ENCODE results near the gene SRSF10. TPM values are rescaled to one million over a fixed set of nuclear protein-coding genes. Genes with fewer than 3 reads are reported as not detected.

SRSF10 gene
- total RNA-seq, 1 donor from 2014 or later = 56.5 TPM

DNA sequence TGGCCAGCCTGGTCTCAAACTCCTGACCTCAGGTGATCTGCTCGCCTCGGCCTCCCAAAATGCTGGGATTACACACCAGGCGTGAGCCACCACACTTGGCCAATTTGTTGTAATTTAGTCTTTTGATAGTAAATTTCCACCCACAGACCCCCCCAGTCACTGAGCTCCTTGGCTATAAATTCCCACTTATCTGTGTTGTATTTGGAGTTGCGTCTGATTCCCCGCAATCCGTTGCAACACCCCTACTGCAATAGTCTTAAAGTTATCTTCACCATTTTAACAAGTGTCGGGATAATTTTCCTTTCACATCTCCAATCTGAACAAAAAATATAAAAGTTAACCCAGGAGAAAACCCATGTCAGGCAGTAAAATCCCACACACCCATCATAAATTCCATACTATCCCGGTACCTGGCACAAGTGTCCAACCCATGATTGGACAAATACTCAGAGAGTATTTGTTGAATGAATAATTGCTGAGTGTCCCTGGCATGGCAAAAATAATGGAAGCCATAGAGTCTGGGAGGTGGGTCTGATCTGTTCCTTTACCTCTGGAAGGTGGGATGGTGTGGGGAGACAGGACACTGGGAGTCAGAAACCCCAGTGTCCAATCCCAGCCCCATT is 57.7 kb downstream of the SRSF10 start:
- Histone ChIP-seq H3K4me1 (peaks cover 20% of the 10 kb centered on the region), H3K27ac (replicated peaks) (no peak overlapping the region), H3K36me3 (no peaks in the 10 kb centered on the region), H3K27me3 (ENCODE audit: low read depth) (no peaks in the 10 kb centered on the region), H3K9me3 (replicated peaks) (no peaks in the 10 kb centered on the region), H3K4me3 (no peak overlapping the region)
- TF ChIP-seq, protein P1, sequence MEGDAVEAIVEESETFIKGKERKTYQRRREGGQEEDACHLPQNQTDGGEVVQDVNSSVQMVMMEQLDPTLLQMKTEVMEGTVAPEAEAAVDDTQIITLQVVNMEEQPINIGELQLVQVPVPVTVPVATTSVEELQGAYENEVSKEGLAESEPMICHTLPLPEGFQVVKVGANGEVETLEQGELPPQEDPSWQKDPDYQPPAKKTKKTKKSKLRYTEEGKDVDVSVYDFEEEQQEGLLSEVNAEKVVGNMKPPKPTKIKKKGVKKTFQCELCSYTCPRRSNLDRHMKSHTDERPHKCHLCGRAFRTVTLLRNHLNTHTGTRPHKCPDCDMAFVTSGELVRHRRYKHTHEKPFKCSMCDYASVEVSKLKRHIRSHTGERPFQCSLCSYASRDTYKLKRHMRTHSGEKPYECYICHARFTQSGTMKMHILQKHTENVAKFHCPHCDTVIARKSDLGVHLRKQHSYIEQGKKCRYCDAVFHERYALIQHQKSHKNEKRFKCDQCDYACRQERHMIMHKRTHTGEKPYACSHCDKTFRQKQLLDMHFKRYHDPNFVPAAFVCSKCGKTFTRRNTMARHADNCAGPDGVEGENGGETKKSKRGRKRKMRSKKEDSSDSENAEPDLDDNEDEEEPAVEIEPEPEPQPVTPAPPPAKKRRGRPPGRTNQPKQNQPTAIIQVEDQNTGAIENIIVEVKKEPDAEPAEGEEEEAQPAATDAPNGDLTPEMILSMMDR (IDR thresholded peaks at IDR 0.05; ENCODE audit: borderline replicate concordance) = no peak
- intact Hi-C loops (cut with micrococcal nuclease) = no loop called here
- no peak for DNase-seq

DNA sequence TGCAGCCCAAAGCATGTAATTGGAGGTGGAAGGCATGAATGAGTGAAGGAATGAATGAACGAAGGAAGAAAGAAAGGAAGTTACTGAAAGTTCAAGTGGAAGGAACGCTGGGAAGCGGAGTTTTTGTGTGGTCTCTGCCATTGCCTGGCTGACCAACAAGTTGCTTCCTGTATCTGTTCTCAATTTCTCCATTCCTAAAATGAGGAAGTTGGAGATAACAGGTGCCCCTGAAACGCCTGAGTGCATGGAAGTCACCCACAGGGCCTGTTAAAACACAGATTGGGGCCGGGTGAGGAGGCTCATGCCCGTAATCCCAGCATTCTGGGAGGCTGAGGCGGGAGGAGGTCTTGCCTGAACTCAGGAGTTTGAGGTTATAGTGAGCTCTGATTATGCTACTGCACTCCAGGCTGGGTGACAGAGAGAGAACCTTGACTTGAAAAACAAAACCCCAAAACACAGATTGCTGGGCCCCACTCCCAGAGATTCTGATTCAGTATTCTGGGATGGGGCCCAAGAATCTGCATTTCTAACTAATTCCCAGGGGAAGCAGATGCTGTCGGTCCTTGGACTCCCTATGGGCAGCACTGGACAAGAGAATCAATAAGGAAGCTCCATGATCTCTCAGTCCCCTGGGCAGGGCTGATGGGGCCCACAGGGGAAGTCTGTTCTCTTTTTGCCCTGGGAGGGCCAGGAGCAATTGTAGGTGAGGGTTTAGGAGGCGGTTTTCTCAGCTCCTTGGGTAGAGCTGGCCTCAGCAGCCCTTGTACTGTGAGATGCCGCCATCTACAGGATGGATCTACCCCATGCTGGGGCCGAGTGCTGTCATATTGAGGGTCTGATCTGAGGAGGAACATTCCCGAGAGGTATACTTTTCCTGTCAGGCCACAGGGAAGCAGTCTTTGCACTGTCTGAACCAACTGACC is 63.7 kb downstream of the SRSF10 start:
- TF ChIP-seq, protein P1 (IDR thresholded peaks at IDR 0.05; ENCODE audit: borderline replicate concordance) = peak; percentile 72
- Histone ChIP-seq H3K27ac (replicated peaks) (peak overlapping the region; percentile 30), H3K4me3 (no peak overlapping the region), H3K36me3 (no peaks in the 10 kb centered on the region), H3K4me1 (peaks cover 13% of the 10 kb centered on the region), H3K9me3 (replicated peaks) (no peaks in the 10 kb centered on the region), H3K27me3 (ENCODE audit: low read depth) (peaks cover 3% of the 10 kb centered on the region)
- intact Hi-C loops (cut with micrococcal nuclease) = no loop called here
- DNase-seq = peak; percentile 47

DNA sequence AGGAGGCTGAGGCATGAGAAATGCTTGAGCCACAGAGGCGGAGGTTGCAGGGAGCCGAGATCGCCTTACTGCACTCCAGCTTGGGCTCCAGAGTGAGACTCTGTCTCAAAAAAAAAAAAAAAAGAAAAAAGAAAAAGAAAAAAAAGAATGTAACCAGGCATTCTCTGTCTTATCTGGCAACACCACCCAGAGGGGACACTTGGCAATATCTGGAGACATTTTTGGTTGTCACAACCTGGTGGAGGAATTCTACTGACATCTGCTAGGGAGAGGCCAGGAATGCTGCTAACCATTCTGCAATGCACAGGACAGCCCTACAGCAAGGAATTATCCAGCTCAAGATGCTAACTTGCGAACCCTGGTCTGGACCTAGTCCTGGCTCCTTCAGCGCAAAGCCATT is 64.7 kb downstream of the SRSF10 start:
- H3K4me3 ChIP-seq = no peak overlapping the region
- no peaks in the 10 kb centered on the region for H3K9me3 ChIP-seq (replicated peaks)
- H3K27ac ChIP-seq (replicated peaks) = no peak overlapping the region
- intact Hi-C loops (cut with micrococcal nuclease) = no loop called here
- no peak for DNase-seq
- TF ChIP-seq, protein P1 (IDR thresholded peaks at IDR 0.05; ENCODE audit: borderline replicate concordance) = no peak
- H3K4me1 ChIP-seq = peaks cover 3% of the 10 kb centered on the region
- peaks cover 6% of the 10 kb centered on the region for H3K27me3 ChIP-seq (ENCODE audit: low read depth)
- H3K36me3 ChIP-seq = no peaks in the 10 kb centered on the region

DNA sequence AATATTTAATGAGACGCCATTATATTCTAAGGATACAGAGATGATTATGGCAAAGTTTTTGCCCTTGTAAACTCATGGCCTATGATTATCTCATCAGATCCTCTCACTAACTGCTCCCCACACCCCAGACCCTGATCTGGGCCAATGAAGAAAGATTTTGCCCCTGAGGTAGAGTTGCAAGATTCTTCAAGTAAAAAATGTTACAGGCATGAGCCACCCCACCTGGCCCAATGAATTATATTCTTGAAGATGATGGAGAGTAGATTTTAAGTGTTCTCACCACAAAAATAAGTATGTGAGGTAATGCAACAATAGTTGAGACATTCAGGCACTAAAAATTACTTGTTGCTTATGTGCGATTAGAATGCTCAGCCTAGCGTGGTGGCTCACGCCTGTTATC is 65.2 kb downstream of the SRSF10 start:
- no peak overlapping the region for H3K4me3 ChIP-seq
- intact Hi-C loops (cut with micrococcal nuclease) = no loop called here
- H3K27me3 ChIP-seq (ENCODE audit: low read depth) = peaks cover 10% of the 10 kb centered on the region
- H3K9me3 ChIP-seq (replicated peaks) = no peaks in the 10 kb centered on the region
- DNase-seq = no peak
- H3K36me3 ChIP-seq = no peaks in the 10 kb centered on the region
- no peak overlapping the region for H3K27ac ChIP-seq (replicated peaks)
- TF ChIP-seq, protein P1 (IDR thresholded peaks at IDR 0.05; ENCODE audit: borderline replicate concordance) = no peak
- no peaks in the 10 kb centered on the region for H3K4me1 ChIP-seq

Small RNA genes lying within 50 kb of the gene (microRNA-seq; reads per million reads assigned to microRNA genes)
- not detected for gene MIR378F

Other genes starting within 250 kb of the SRSF10 start
- gene ELOA, start 236.9 kb downstream of the SRSF10 start, total RNA-seq = 29.1 TPM
- gene PITHD1, start 201.9 kb downstream of the SRSF10 start, total RNA-seq = 40.3 TPM
- gene LYPLA2, start 189.2 kb downstream of the SRSF10 start, total RNA-seq = 26.2 TPM
- 6.3 TPM for gene GALE, start 179.6 kb downstream of the SRSF10 start, total RNA-seq
- gene HMGCL, start 154.9 kb downstream of the SRSF10 start, total RNA-seq = 31.9 TPM
- gene FUCA1, start 112.0 kb downstream of the SRSF10 start, total RNA-seq = 11.4 TPM
- gene CNR2, start 67.0 kb downstream of the SRSF10 start, total RNA-seq = not detected
- 92.3 TPM for gene PNRC2, start 20.5 kb downstream of the SRSF10 start, total RNA-seq
- 440 TPM for gene MYOM3, start 131.8 kb upstream of the SRSF10 start, total RNA-seq
- 0.14 TPM for gene IL22RA1, start 162.8 kb upstream of the SRSF10 start, total RNA-seq
- gene IFNLR1, start 207.0 kb upstream of the SRSF10 start, total RNA-seq = 2.0 TPM